Measurements from ENCODE around the gene TCF25. TPM values are rescaled to one million over a fixed set of nuclear protein-coding genes. Genes with fewer than 3 reads are reported as not detected.
A peak's percentile ranks its signal among the peaks of the same experiment; 100 is the strongest.

The TCF25 gene
- total RNA-seq, 2 experiments from 2014 or later, result 306 to 307 TPM

DNA sequence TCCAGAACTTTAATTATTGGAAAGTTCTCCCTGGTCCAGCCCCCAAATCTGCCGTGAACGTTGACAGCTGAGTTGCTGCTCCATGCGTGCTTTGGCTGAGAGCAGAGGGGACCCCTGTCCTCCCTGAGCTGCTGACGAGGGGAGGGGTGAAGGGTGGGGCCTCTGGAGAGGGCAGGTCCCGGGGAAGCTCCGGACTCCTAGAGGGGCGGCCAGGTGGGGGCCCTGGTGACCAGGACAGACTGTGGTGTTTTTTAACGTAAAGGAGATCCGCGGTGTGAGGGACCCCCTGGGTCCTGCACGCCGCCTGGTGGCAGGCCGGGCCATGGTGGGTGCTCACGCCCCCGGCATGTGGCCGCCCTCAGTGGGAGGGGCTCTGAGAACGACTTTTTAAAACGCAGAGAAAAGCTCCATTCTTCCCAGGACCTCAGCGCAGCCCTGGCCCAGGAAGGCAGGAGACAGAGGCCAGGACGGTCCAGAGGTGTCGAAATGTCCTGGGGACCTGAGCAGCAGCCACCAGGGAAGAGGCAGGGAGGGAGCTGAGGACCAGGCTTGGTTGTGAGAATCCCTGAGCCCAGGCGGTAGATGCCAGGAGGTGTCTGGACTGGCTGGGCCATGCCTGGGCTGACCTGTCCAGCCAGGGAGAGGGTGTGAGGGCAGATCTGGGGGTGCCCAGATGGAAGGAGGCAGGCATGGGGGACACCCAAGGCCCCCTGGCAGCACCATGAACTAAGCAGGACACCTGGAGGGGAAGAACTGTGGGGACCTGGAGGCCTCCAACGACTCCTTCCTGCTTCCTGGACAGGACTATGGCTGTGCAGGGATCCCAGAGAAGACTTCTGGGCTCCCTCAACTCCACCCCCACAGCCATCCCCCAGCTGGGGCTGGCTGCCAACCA lies 45.3 kb downstream of the TCF25 start, which contains the start of gene MC1R:
Gene MC1R, plus strand, starts transcription at position 410 of the 895 bp plus-strand sequence. Its CDS starts 397 bp downstream, at position 807.
- POLR2A ChIA-PET, result interaction anchor here (0.7 to 1.2 kb wide), 4 partner anchors 9 to 45 kb away, joined by 3 to 6 read pairs (median 4); partner anchors contain the start of gene TCF25
- peak in 4 of 14 experiments; percentile 27 to 63 (median 42) for DNase-seq

DNA sequence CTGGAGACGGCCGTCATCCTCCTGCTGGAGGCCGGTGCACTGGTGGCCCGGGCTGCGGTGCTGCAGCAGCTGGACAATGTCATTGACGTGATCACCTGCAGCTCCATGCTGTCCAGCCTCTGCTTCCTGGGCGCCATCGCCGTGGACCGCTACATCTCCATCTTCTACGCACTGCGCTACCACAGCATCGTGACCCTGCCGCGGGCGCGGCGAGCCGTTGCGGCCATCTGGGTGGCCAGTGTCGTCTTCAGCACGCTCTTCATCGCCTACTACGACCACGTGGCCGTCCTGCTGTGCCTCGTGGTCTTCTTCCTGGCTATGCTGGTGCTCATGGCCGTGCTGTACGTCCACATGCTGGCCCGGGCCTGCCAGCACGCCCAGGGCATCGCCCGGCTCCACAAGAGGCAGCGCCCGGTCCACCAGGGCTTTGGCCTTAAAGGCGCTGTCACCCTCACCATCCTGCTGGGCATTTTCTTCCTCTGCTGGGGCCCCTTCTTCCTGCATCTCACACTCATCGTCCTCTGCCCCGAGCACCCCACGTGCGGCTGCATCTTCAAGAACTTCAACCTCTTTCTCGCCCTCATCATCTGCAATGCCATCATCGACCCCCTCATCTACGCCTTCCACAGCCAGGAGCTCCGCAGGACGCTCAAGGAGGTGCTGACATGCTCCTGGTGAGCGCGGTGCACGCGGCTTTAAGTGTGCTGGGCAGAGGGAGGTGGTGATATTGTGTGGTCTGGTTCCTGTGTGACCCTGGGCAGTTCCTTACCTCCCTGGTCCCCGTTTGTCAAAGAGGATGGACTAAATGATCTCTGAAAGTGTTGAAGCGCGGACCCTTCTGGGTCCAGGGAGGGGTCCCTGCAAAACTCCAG lies 46.4 kb downstream of the TCF25 start:
- peaks cover 26 to 40% of the 10 kb centered on the region in 2 experiments for H3K27me3 ChIP-seq (ENCODE audit: control insufficient read depth in 1 of 2, insufficient read depth in 2 of 2, low read length in 2 of 2)
- POLR2A ChIA-PET, result interaction anchor here (1.1 to 1.2 kb wide), 2 partner anchors 8 to 46 kb away, joined by 3 to 6 read pairs; partner anchors contain the start of gene TCF25
- no peak for ATAC-seq (ENCODE audit: poor library complexity)

More for the DNA sequence above, 45.3 kb downstream of the TCF25 start, which contains the start of gene MC1R:
- Histone ChIP-seq H3K27me3 (ENCODE audit: control insufficient read depth in 1 of 2, insufficient read depth in 2 of 2, low read length in 2 of 2) (peaks cover 16 to 29% of the 10 kb centered on the region in 2 experiments), H3K27ac (ENCODE audit: low read depth in 1 of 2, low read length in 2 of 2) (no peak within 1 kb of the TSS), H3K9me3 (ENCODE audit: control insufficient read depth in 1 of 2, insufficient read depth in 1 of 2, low read length in 2 of 2) (peaks cover 0 to 6% of the 10 kb centered on the region in 2 experiments), H3K4me3 (ENCODE audit: low read length) (peak within 1 kb of the TSS; percentile 52), H3K36me3 (ENCODE audit: insufficient read depth, low read length) (no peaks in the 10 kb centered on the region), H3K4me1 (ENCODE audit: insufficient read depth, low read length) (peaks cover 76% of the 10 kb centered on the region)
- Mint-ChIP-seq H3K27ac (peak within 1 kb of the TSS; percentile 39), H3K4me1 (ENCODE audit: low read depth) (peaks cover 41% of the 10 kb centered on the region), H3K9me3 (no peaks in the 10 kb centered on the region), H3K36me3 (ENCODE audit: low read depth) (no peaks in the 10 kb centered on the region), H3K27me3 (peaks cover 10% of the 10 kb centered on the region), H3K4me3 (peak within 1 kb of the TSS; percentile 76)
- TF ChIP-seq, protein P1, sequence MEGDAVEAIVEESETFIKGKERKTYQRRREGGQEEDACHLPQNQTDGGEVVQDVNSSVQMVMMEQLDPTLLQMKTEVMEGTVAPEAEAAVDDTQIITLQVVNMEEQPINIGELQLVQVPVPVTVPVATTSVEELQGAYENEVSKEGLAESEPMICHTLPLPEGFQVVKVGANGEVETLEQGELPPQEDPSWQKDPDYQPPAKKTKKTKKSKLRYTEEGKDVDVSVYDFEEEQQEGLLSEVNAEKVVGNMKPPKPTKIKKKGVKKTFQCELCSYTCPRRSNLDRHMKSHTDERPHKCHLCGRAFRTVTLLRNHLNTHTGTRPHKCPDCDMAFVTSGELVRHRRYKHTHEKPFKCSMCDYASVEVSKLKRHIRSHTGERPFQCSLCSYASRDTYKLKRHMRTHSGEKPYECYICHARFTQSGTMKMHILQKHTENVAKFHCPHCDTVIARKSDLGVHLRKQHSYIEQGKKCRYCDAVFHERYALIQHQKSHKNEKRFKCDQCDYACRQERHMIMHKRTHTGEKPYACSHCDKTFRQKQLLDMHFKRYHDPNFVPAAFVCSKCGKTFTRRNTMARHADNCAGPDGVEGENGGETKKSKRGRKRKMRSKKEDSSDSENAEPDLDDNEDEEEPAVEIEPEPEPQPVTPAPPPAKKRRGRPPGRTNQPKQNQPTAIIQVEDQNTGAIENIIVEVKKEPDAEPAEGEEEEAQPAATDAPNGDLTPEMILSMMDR (IDR thresholded peaks at IDR 0.05), result peak; percentile 10
- intact Hi-C loops (cut with DNase I, micrococcal nuclease), result loop anchor here in 1 of 2 experiments (2.0 kb wide), 1 partner anchor 30 kb away; the partner anchor contains the start of gene DEF8
- peak; percentile 39 for ATAC-seq (ENCODE audit: poor library complexity)
- CTCF ChIA-PET, result interaction anchor here (0.9 to 2.1 kb wide), 3 partner anchors 9 to 58 kb away, joined by 3 to 12 read pairs (median 6); no protein-coding TSS in a partner anchor

More for the DNA sequence above, 46.4 kb downstream of the TCF25 start:
- Mint-ChIP-seq H3K9me3 (no peaks in the 10 kb centered on the region), H3K27me3 (peaks cover 15% of the 10 kb centered on the region), H3K27ac (no peak overlapping the region), H3K4me1 (ENCODE audit: low read depth) (peaks cover 49% of the 10 kb centered on the region), H3K4me3 (peak overlapping the region; percentile 48), H3K36me3 (ENCODE audit: low read depth) (no peaks in the 10 kb centered on the region)
- CTCF ChIA-PET, result interaction anchor here (2.1 kb wide), 1 partner anchor 10 kb away, joined by 12 read pairs; no protein-coding TSS in a partner anchor
- TF ChIP-seq, protein P1 (IDR thresholded peaks at IDR 0.05), result no peak
- intact Hi-C loops (cut with DNase I, micrococcal nuclease), result loop anchor here in 1 of 2 experiments (2.0 kb wide), 1 partner anchor 29 kb away; the partner anchor contains the start of gene DEF8
- DNase-seq, result peak in 2 of 14 experiments; percentile 13 to 45
- Histone ChIP-seq H3K27ac (ENCODE audit: low read depth in 1 of 2, low read length in 2 of 2) (no peak overlapping the region), H3K4me3 (ENCODE audit: low read length) (no peak overlapping the region), H3K9me3 (ENCODE audit: control insufficient read depth in 1 of 2, insufficient read depth in 1 of 2, low read length in 2 of 2) (peaks cover 0 to 16% of the 10 kb centered on the region in 2 experiments), H3K4me1 (ENCODE audit: insufficient read depth, low read length) (peaks cover 87% of the 10 kb centered on the region), H3K36me3 (ENCODE audit: insufficient read depth, low read length) (no peaks in the 10 kb centered on the region)
